KOPT-K1 (cell line): ENCODE measurements around the gene PPP1R16B.

Experiments used
- H3K27ac ChIP-seq: fragments of 200-600 bp; sonication (generic); 2 replicates; pipeline ENCODE4 v1.5.1; 2016; ENCODE audit warnings: antibody characterized with exemption, mild to moderate bottlenecking, low read depth, low read length; ENCODE audit not compliant: poor library complexity, severe bottlenecking
- H3K36me3 ChIP-seq: fragments of 200-600 bp; sonication (generic); 2 replicates; pipeline ENCODE4 v1.5.1; 2017; ENCODE audit warnings: antibody characterized with exemption, mild to moderate bottlenecking, low read length, moderate library complexity; ENCODE audit not compliant: insufficient read depth
- H3K9me3 ChIP-seq: fragments of 200-600 bp; sonication (generic); 2 replicates; pipeline ENCODE4 v1.5.1; 2017; ENCODE audit warnings: antibody characterized with exemption, low read length, mild to moderate bottlenecking; ENCODE audit not compliant: insufficient read depth, poor library complexity, severe bottlenecking

The PPP1R16B gene

DNA sequence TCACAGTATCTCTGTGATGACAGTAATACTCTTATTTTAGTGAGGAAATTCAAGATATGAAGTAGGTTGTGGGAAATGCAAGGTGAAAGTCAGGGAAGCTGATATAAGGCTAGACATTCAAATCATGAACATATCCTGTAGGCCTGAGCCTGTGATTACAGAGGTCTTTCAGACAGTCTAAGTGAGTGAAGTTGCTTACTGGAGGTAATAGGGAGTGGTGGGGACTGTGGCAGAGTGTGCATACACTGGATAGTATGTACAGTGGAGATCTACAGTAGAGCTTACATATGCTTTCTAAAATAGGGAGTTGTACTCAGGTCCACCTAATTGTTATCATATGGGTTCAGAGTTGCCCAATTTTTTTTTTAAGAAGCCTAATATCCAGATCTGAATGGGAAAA lies 159.8 kb downstream of the PPP1R16B start:
- no peak overlapping the region for H3K27ac ChIP-seq
- peaks cover 41% of the 10 kb centered on the region for H3K36me3 ChIP-seq
- no peaks in the 10 kb centered on the region for H3K9me3 ChIP-seq

DNA sequence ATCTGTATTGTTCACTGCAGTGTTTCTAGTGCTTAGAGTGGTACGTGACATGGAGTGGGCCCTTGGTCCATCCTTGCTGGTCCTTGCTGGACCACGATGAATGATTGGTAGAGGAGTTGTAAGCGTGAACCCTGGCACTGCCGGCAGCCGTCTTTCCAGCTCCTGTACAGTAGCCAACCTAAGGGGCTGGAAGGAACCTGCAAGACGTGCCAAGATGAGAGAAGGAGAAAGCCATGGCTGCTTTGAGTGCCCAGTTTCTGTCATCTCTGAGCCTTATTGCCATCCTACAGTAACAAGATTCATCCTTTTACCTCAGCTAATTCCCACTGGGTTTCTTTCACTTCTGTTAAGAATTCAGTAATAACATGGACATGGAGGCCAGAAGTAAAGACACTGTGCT lies 162.6 kb downstream of the PPP1R16B start:
- Histone ChIP-seq H3K9me3 (no peaks in the 10 kb centered on the region), H3K36me3 (peaks cover 70% of the 10 kb centered on the region), H3K27ac (no peak overlapping the region)

GRCh38 chr20:38969708-38970107 lies 164.2 kb downstream of the PPP1R16B start:
- Histone ChIP-seq H3K27ac (no peak overlapping the region), H3K9me3 (no peaks in the 10 kb centered on the region), H3K36me3 (peaks cover 85% of the 10 kb centered on the region)

DNA sequence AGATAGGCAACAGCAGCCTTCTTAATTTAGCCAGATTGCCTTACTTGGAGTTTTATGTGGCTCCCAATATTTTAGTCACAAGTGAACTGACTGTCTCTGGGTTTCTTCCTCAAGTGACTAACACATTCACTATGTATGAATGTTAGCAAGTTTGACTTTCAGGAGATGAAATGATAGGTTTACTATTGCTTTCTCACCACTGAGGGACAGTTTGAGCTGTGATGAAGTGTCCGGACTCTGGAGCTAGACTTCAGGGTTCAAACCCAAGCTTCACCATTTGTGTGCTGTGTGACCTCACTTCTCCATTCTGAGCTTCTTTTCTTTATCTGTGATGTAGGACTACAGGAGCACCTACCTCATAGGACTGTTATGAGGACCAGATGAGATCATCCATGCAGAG lies 164.8 kb downstream of the PPP1R16B start:
- H3K9me3 ChIP-seq, result no peaks in the 10 kb centered on the region
- H3K36me3 ChIP-seq, result peaks cover 85% of the 10 kb centered on the region
- H3K27ac ChIP-seq, result no peak overlapping the region
